ENCODE data around the gene BHLHA15.

Gene BHLHA15

DNA sequence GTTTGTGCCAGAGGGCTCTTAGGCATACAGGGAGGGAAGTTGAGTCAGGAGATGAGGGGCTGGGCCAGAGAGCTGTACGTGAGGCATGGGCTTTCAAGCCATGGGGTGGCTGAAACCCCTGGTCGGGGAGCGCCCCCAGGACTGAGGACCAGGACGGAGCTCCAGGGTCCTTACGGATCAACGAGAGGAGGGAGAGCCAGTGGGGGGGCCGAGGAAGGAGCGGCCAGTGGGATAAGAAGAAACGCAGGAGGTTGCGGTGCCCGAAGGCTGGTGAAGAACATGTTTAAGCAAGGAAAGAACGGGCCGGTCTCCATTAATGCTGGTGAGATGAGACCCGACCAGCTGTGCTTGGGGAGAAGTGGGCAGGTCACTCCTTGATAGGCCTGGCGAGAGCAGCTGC lies 43.6 kb upstream of the BHLHA15 start:
- no peak overlapping the region for H3K4me3 ChIP-seq (ENCODE audit: low read length)
- TF ChIP-seq, protein P1, sequence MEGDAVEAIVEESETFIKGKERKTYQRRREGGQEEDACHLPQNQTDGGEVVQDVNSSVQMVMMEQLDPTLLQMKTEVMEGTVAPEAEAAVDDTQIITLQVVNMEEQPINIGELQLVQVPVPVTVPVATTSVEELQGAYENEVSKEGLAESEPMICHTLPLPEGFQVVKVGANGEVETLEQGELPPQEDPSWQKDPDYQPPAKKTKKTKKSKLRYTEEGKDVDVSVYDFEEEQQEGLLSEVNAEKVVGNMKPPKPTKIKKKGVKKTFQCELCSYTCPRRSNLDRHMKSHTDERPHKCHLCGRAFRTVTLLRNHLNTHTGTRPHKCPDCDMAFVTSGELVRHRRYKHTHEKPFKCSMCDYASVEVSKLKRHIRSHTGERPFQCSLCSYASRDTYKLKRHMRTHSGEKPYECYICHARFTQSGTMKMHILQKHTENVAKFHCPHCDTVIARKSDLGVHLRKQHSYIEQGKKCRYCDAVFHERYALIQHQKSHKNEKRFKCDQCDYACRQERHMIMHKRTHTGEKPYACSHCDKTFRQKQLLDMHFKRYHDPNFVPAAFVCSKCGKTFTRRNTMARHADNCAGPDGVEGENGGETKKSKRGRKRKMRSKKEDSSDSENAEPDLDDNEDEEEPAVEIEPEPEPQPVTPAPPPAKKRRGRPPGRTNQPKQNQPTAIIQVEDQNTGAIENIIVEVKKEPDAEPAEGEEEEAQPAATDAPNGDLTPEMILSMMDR (conservative IDR thresholded peaks at IDR 0.05; ENCODE audit: low read length): no peak
- no peak for DNase-seq (ENCODE audit: low read depth)

DNA sequence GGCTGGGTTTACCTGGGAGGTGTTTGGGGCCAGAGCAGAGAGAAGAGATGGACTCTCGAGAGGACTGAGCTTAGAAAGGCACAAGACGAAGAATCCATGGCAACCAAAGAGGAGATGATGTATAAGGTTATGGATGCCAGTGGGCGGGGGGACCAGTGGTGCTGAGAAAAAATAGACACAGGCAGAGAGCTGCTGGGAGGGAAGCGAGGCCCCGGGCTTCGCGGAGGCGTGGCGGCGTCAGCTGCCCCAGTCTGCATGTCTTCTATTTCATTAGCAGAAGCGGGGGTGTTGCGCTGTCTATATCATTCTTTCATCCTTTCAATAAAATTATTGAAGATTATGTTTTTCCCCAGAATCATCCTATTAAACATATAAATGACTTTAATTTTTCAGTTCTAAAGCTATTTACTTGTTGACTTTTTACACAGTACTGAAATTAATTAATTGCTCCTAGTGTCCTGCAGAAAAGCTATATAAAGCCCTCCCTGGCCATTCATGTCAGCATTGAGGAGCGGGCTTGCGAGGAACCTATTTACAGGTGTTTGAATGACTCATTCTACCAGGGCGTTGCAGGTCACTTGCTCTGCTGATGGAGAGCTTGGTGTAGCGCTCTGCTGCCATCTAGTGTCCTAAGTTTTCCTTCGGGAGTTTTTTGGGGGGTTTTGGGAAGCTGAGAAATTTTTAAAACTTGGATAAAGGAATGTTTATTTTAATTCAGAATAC lies 42.9 kb upstream of the BHLHA15 start:
- no peak overlapping the region for H3K4me3 ChIP-seq (ENCODE audit: low read length)
- TF ChIP-seq, protein P1 (conservative IDR thresholded peaks at IDR 0.05; ENCODE audit: low read length): peak; percentile 93
- DNase-seq (ENCODE audit: low read depth): peak; percentile 58

DNA sequence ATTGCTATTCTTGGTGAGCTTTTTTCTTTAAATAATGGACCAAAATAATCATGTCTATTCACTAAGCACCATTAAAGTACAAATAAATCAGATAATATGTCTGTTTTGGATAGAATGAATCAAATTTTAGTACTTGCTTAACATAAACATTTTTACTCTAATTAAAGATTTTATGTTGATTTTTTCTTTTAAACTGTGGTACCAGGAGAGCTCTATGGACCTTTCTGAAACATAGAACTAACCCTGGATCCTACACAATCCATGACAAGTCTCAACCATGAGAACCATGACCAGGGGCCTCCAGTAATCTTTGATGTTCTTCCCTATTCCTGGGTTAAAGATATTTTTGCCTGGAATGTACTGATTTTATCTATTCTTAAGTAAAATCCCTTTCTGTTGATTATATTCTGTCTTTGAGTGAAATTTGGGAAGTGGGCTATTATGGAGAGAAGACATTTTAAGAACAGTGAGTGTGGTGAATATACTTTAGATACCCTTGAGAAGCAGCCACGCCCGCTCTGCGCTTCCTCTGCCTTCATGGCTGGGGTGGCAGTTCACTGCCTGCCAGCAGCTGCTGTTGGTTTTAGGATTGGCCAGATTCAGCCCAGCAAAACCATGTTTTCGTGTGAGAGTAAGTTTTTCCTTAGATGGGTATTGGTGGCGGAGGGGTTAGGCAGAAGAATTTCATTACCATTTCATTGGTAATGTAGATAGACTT lies 42.2 kb upstream of the BHLHA15 start:
- DNase-seq (ENCODE audit: low read depth): no peak
- no peak overlapping the region for H3K4me3 ChIP-seq (ENCODE audit: low read length)
- TF ChIP-seq, protein P1 (conservative IDR thresholded peaks at IDR 0.05; ENCODE audit: low read length): no peak

DNA sequence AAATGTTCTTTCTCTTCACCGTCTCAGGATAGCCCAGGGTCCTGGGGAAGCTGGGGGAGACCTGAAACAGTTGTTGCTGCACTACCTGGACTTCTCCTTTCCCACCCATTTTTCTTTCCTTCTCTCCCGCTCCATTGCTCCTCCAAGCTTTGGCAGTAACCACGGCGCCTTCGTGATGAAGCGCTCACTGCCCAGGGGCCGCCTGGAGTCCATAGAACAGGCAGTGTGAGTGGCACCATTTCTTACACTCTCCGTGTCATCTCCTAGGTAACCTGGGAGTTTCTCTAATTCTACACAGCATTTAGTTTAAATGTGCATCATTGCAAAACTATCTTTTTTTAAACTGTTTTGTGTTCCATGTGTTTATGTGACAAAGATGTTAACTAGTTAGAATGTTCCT lies 40.3 kb upstream of the BHLHA15 start:
- no peak for DNase-seq (ENCODE audit: low read depth)
- TF ChIP-seq, protein P1 (conservative IDR thresholded peaks at IDR 0.05; ENCODE audit: low read length): no peak

DNA sequence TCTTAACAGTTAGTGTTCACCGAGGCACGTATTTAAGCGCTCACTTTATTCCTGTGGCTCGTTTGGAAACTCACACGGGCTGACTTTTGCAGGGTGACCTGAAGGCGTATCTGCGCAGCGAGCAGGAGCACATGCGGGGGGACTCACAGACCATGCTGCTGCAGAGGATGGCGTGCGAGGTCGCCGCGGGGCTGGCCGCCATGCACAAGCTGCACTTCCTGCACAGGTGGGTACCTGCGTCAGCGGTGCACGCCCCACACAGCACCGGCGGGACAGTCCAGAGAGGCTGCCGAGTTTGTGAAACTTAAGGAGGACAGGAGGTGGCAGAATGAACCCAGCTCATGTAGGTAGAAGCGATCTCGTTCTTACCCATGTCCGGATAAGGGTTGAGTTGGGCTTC lies 39.8 kb upstream of the BHLHA15 start:
- no peak overlapping the region for H3K4me3 ChIP-seq (ENCODE audit: low read length)
- no peak for DNase-seq (ENCODE audit: low read depth)
- TF ChIP-seq, protein P1 (conservative IDR thresholded peaks at IDR 0.05; ENCODE audit: low read length): no peak

More for the DNA sequence above, 40.3 kb upstream of the BHLHA15 start:
- no peak overlapping the region for H3K4me3 ChIP-seq (ENCODE audit: low read length)

DNA sequence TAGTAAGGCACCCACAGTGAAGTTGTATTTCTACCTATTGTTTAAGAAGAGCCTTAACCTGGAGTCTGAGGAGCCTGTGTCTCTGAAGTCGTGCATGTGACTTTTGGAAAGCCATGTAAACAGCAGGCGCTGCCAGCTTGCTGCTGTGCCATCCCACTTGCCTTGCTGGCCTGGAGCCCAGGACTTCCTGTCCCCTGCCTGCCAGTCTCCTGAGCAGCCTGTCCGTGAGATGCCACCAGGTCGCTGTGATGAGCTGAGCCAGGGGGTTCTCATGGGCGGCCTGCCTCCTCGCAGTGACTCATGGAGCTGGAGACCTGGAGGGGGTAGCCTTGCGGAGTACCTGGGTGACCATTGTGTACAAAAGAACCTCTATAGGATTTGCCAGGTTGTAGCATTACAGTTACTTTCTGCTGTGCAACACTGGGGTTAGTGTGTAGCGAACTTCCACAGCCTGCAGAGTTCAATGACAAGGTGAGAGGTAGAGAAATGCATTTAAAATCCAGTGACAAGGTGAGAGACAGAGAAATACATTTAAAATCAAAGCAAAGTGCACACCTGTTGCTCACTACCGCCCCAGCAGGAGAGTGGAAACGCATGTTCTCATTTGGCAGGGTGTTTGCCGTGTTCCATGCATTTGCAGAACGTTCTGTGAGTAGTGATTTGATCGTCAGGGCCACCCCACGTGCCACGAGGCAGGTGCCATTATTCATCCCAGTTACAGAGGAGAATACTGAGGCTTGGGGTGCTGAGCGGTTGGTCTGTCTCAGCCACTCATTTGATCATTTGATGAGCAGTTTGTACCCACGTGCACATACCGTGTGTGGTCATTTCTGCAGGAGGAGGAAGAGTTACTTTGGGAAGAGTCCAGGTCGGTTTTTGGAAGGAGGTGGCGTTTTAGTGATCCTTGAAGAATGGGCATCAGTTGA lies 36.6 kb upstream of the BHLHA15 start:
- no peak overlapping the region for H3K4me3 ChIP-seq (ENCODE audit: low read length)
- TF ChIP-seq, protein P1 (conservative IDR thresholded peaks at IDR 0.05; ENCODE audit: low read length): no peak
- no peak for DNase-seq (ENCODE audit: low read depth)

Measured in AG10803 (cell line).